AG10803 (cell line): ENCODE results near the gene WDR74.

Experiments used
- DNase-seq: peaks from one replicate; pipeline ENCODE4 v3.0.0; 2010; ENCODE audit warnings: low read depth
- H3K4me3 ChIP-seq: 2 replicates; pipeline ENCODE4 v1.5.1; 2011; ENCODE audit warnings: mild to moderate bottlenecking, low read length, control low read depth
- TF ChIP-seq, protein P1 (sequence below): conservative IDR thresholded peaks from 2 replicates; pipeline ENCODE4 v1.5.1; 2011; ENCODE audit warnings: mild to moderate bottlenecking, low read length, control low read depth, inconsistent platforms

Gene WDR74

DNA sequence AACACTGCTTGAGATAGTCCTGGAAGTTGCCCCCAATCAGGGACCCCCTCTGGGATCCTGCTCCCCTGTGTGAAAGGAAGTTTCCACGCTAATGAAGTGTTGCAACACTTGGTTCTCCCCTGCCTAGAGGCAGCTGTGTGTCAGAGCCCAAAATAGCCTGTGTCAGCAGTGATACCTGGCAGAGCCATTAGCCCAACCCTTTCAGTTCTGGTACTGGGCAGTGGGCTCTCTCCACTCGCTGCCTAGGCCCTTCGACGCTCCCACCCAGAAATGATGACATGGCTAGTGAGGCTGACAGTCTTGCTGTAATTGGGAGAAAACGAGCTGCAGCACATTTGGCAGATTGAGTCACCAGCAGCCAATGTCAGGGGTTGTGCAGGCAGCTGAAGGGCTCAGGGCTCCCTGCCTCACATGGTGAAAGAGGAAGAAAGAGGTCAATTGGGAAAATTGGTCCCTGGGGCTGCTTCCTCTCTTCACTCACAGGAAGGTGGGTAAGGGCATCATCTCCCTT, 32.7 kb downstream of the WDR74 start:
- no peak overlapping the region for H3K4me3 ChIP-seq
- TF ChIP-seq, protein P1, sequence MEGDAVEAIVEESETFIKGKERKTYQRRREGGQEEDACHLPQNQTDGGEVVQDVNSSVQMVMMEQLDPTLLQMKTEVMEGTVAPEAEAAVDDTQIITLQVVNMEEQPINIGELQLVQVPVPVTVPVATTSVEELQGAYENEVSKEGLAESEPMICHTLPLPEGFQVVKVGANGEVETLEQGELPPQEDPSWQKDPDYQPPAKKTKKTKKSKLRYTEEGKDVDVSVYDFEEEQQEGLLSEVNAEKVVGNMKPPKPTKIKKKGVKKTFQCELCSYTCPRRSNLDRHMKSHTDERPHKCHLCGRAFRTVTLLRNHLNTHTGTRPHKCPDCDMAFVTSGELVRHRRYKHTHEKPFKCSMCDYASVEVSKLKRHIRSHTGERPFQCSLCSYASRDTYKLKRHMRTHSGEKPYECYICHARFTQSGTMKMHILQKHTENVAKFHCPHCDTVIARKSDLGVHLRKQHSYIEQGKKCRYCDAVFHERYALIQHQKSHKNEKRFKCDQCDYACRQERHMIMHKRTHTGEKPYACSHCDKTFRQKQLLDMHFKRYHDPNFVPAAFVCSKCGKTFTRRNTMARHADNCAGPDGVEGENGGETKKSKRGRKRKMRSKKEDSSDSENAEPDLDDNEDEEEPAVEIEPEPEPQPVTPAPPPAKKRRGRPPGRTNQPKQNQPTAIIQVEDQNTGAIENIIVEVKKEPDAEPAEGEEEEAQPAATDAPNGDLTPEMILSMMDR = no peak
- peak; percentile 23 for DNase-seq

DNA sequence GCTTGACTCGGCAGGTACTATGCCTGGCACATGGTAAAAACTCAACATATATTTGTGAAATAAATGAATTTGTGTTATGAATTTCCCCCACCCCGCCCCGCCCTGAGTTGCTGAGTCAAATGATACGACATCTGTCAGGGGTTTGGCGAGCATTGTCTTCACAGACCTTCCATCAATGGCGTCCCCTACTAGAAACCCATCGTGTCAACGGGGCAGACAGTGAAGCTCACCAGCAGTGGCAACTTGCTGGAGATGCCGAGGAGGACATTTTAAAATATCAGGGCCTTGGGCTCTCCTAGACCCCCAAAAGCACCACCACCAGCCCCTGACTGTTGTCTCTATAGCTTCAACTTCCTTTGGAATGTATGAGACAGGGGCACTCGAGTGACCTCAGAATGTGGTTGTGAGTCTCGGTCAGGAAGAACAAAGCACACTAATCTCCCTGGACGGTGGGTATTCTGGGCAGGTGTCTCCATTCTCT, 33.4 kb downstream of the WDR74 start:
- H3K4me3 ChIP-seq = peak overlapping the region; percentile 74
- DNase-seq = no peak
- TF ChIP-seq, protein P1 = no peak

DNA sequence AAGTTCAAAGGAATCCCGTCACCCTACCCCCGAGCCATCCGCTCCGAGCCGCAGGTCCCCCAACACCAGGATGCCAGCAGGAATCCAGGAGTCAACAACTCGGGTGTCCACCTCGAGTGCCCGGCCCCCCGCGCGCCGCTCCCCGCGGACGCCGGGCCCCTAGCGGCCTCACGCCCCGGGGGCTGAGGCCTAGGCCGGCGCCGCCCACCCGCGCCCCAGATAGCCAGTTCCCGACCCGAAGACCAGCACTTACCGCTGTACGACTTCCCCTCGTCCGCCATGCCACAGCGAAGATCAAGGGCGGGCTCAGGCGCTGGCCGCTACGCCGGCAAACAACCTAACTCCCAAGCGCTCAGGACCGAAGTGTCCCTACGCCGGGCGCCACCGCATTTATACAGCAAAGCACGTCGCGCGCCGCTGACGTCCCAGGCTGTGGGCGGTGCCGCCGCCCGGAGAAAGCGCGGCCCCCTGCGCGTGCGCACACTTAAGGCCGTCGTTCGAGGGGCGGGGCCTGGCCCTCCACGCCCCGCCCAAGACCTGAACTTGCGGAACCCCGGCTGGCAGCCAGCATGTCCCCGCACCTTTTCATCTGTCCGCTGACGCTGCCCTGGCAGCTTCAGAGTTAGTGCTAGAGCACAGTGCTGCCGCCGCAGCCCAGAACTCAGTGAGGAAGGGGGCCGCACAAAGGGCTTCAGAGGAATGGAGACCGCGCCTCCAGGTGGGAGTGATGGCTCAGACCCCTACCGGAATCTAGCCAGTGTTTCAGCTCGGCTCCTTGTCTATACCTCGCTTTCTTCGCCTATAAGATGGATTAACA, 34.1 kb downstream of the WDR74 start, which contains the start of gene NXF1:
TSS of gene NXF1 (minus strand) at position 365 of the 817 bp plus-strand sequence. CDS start at position 281, 84 bp downstream.
- TF ChIP-seq, protein P1 = peak; percentile 29
- H3K4me3 ChIP-seq = peak within 1 kb of the TSS; percentile 74
- DNase-seq = peak; percentile 92

DNA sequence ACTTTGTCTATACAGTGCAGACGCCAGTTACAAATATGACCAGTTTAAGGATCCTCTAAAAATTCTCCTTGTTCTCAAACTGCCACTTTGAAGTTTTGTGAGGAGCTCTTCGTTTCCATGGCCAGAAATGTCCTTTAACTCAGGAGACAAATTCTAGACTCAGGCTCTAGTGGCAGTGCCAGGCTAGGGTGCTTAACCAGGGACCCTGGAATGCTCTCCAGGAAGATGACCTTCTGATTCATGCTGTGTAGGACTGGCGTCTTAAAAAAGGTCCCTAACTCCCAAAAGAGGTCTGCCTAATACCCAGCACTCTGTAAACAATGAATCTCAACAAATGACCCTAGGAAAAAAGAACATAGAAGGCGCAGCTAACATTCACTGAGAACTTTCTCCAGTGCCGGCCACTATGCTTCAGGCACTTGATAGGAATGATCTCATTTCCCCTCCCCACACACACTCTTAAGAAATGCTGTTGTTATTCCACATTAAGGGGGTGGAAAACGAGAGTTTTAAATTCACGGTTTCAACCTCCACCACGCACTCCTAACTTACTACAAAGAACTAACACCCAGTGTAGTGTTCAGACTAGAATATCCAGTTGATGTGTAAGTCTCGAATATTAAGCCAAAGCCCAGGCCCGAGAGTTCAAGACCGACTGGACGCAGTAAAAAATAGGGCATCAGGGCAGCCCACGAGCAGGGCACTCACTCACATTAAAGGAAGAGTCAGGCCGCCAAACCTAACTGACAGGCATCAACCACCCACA, 34.9 kb downstream of the WDR74 start:
- peak; percentile 45 for DNase-seq
- TF ChIP-seq, protein P1 = no peak
- H3K4me3 ChIP-seq = peak overlapping the region; percentile 74

DNA sequence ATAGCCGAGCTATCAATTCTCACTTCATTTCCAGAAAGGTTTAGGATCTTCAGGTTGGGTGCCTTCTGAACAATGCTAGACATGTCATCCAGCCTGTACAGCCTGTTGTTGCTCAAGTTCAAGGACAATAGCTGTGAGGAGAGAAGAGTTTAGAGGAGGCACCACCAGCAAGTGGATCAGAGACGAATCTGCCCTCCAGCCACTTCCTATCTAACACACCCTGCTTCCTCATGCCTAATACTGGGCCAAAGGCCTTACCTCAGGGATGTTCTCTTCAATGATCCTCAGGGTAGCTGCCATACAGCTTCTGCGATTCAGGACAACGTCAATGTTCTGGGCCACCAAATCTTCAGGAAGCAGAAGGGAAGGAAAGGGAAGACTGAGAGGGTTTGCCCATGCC, 38.3 kb downstream of the WDR74 start:
- DNase-seq = no peak
- TF ChIP-seq, protein P1 = no peak

DNA sequence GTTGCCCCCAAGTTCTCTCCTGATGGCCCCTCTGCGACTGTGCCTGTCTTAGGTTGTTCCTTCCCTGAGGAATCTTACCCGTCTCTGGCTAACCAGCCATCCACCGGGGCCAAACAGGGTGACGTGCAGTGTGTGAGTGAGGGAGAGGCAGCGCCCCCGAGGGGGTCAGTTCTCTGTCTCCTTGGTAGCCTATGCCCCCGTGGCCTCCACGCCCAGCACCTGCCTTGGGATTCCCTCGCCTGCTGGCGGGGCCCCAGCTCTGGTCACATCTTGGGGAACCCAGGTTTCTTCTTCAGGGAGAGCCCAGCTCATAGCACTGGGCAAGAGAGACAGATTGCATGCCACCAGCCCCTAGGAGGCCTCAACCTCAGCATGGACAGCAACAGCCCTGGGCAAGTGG, 39.9 kb downstream of the WDR74 start:
- DNase-seq = no peak
- TF ChIP-seq, protein P1 = no peak
- no peak overlapping the region for H3K4me3 ChIP-seq

More for the DNA sequence above, 38.3 kb downstream of the WDR74 start:
- no peak overlapping the region for H3K4me3 ChIP-seq
